IPS-18c (cell line): ENCODE data around the gene PLEKHG3.

ENCODE experiments used
- H3K4me3 ChIP-seq: 2 replicates; pipeline ENCODE4 v1.7.0; 2013; ENCODE audit warnings: low read depth, mild to moderate bottlenecking, low read length, moderate library complexity; ENCODE audit not compliant: insufficient read depth
- H3K9me3 ChIP-seq: one replicate; pipeline ENCODE4 v1.6.1; 2013; ENCODE audit warnings: mild to moderate bottlenecking, low read length, moderate library complexity; ENCODE audit not compliant: control insufficient read depth, insufficient read depth

The PLEKHG3 gene

DNA sequence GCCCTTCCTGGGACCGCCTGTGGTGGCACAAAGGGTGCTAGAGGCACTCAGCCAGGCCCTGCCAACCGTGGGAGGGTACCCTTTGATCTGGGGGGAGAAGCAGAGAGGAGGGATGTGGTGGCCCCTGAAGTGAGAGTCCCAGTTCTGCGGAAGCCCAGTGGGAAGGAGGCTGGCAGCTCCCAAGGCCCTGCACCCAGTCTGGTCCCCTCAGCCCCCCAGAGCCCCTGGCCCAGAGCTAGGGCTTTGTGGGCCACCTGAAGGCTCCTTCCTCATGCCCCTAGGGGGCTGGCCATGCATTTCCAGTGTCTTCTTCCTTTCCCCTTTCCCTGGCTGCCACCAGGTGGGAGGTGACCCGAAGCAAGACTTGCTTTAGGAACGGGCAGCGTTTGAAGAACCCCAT is 44.3 kb downstream of the PLEKHG3 start:
- Histone ChIP-seq H3K9me3 (no peaks in the 10 kb centered on the region), H3K4me3 (no peak overlapping the region)

DNA sequence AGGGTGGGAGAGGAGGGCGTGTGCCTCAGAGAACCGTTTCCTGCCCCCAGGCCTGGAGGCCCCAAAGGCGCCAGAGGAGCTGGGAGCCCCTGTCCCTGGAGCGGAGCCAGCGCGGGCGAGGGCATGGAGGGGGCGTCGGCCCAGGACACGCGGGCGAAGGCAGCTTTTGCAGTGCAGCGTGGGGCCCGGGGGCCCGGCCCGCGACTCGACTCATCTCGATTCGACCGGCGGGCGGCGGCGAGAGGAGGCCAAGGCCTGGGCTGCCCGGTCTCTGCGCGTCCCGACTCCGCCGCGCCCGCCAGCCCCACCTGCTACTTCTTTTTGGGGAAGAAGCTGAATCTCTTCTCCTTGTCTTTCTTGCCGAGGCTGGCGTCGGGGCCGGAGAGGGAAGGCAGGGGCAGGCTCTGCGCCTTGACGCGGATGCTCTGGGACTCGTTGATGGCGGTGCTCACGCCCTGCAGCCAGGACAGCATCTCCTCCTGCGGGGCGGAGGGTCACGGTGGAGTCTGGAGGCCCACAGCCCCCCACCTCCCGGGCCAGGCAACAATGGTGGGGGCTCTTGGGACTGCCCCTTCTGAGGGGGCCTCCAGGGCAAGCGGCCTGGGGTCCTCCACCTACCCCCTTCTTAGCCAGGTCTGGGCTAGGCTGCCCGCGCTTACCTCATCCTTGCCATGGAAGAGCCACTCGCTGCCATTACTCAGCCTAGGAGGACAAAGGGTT is 44.9 kb downstream of the PLEKHG3 start:
- H3K9me3 ChIP-seq = no peaks in the 10 kb centered on the region
- H3K4me3 ChIP-seq = no peak overlapping the region

DNA sequence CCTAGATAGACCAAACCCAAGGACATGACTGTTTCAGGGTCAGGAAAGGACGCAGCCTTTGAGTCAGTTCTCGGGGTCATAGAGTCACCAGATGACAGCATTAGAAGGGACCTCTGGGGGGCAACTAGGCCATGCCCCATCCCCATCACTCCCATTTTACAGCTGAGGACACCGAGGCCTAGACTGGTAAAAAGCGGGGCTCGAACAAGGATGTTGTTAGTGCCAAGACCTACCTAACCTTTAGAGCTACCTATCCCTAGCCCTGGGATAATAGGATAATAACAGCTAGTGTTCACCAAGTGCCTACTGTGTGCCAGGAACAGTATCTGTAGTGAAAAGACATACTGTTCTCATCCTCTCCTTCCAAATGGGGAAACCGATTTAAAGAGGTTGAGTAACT is 48.7 kb downstream of the PLEKHG3 start:
- Histone ChIP-seq H3K9me3 (no peaks in the 10 kb centered on the region), H3K4me3 (no peak overlapping the region)

DNA sequence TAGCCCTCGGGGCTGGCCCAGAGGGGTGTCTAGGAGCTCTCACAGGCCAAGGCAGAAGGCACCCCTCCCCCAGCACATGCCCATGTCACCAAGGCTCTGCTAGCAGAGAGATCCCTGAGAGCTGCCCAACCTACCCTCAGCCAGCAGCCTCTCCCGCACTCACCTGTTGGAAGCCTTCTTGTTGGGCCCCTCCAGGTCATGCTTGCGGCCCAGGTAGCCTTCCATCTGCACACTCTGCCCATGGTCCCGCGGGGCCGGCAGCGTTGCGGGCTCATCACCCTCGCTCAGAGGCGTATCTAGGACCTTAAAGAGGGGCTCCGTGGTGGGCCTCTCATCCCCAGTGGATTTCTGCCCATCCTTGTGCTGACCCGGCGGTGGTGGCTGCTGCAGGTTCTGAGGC is 49.1 kb downstream of the PLEKHG3 start:
- Histone ChIP-seq H3K4me3 (no peak overlapping the region), H3K9me3 (no peaks in the 10 kb centered on the region)

DNA sequence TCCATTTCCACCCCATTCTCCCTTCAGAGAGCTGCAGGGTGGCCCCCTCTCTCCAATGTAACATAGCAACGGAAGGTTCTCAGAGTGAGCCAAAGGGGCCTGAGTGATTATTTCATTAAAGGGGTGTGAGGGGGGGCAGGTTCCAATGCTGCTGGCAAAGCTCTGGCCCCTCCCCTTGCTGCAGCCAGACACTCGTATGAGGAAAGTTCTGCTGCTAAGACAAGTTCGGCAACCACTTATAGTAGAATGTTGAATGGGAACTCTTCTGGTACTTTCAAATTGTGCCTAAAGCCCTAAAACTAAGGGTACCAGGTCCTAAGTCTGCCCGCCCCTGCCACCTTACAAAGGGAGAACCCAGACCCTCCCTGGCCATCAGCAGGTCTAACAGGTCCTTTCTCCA is 49.8 kb downstream of the PLEKHG3 start:
- no peaks in the 10 kb centered on the region for H3K9me3 ChIP-seq
- H3K4me3 ChIP-seq = no peak overlapping the region

DNA sequence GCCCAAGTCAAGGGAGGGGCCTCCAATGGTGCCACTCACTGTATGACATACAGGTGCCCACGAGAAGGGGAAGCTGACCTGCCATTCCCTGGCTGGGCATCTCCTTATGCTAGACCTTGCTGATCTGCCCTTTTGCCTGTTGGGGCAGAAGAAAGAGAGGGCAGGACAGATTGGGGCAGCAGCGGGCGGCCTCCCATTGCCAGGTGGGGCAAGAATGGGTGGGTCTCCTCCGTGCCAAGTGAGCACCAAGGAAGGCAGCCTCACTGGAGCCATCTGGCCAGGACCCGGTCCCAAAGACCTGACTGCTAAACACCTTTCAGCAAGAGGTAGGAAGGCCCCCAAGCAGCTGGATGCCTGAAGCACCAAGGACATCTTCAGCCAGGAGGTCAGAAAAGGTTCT is 50.5 kb downstream of the PLEKHG3 start:
- Histone ChIP-seq H3K9me3 (no peaks in the 10 kb centered on the region), H3K4me3 (no peak overlapping the region)

DNA sequence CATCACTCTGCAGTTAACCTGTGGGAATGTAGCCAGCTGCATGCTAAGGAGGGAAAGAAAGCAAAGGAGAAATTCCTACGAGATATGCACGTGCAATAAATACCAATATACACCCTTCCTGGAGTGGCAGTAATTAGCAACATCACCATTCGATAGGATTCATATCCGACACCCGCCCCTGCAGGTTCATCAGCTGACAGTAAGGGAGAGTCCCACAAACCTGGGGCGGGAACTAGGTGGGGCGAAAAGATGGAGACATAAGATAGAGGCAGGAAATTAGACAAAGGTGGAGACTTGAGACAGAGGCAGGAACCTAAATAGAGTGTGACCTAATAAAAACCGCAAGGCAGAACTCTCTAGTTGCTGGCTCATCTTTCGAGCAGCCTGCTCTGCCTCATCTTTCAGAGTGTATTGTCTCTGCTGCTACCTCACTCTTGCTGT is 51.6 kb downstream of the PLEKHG3 start:
- Histone ChIP-seq H3K9me3 (no peaks in the 10 kb centered on the region), H3K4me3 (no peak overlapping the region)

DNA sequence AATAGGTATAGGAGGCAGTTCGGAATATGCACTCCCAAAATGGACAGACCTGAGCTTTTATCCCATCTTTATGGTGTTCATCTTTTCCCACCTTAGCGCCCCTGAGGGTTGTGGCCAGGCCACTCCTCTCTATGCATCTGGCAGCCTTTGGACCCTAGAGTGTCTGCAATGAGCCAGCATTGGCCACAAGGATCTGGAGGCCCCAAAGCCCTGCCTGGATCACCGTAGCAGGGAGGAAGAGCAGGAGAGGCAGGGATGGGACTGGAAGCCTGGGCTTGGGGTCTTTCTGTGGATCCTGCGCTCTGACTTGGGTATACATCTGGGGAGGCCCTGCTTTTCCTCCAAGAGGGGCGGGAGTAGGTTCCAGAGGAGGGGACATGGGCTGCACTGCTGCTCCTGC is 52.5 kb downstream of the PLEKHG3 start:
- no peaks in the 10 kb centered on the region for H3K9me3 ChIP-seq
- H3K4me3 ChIP-seq = no peak overlapping the region

DNA sequence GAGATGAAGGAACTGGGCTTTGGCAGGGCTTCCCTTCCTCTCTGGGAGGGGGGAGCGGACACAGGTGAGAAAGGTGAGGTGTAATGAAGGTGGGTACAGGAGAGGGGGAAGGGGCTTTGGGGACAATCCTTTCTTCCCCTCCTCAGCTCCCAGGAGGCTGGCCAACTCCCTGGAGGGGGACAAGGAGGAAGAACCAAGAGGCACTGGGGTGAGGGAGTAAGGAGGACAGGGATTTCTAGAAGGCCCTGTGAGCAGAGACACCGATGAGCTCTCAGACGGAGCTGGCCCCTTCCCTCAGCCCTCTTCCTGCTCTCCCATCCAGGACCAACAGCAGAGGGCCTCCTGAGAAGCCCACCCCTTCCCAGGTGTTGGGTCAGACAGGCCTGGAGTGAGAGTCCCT is 53.4 kb downstream of the PLEKHG3 start:
- Histone ChIP-seq H3K4me3 (no peak overlapping the region), H3K9me3 (no peaks in the 10 kb centered on the region)

DNA sequence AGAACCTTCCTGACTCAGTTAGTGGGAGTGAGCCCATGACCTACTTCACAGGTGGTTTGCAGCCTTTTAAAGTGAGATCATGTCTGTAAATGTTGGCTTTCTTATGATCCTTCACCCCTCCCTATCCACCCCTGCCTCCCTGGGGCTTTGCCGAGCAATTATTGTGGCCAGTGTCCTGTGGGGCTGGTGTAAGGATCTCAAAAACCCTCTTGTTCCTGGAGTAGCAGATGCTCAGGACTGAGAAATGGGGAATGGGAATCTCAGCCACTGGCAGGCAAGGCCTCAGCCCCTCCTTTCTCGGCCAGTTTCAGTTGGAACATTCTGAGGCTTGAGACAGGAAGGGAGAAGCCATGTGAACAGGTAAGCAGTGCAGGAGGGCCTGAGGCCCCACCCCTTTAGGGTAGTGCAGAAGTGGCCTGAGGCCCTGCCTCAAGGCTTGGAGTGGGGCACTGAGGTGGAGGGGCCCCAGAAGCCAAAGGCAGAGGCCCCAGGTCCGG is 53.8 kb downstream of the PLEKHG3 start:
- Histone ChIP-seq H3K9me3 (no peaks in the 10 kb centered on the region), H3K4me3 (no peak overlapping the region)

DNA sequence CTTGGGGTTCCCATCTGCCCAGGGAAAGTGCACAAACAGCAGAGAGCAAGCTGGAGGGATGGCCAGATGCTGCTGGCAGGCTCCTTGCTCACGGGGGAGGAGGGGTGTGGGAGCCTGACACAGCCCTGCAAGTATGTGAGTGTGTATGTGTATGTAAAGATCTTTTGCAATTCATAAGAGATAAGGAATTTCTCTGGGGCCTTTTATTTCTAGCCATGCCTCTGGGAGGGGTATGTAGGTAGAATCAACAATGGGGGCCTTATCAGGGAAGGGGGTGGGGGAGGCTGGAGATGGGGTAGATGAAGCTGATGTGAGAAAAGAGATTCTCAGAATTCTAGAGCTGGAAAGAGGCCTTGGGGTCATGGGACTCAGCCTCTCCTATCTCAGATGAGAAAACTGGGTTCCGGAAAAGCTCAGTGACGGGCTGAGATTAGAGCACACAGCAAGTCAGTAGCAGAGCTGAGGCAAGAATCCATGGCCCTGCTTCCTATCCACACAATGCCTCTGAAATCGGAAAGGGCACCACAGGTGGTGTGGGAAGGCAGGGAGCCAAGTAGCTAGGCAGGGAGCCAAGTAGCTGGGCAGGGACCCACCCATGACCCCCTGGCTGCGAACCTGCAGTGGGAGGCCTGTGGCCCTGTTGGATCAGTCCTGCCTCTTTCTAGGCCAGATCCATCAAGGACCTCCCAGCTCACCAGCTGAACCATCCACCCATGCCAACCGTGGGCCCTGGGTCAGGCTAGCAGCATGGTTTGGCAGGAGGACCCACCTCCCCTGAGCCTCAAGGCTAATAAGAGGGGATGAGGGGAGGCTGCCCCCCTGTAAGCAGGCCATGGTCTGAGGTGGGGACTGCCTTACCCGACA is 54.7 kb downstream of the PLEKHG3 start:
- no peak overlapping the region for H3K4me3 ChIP-seq

DNA sequence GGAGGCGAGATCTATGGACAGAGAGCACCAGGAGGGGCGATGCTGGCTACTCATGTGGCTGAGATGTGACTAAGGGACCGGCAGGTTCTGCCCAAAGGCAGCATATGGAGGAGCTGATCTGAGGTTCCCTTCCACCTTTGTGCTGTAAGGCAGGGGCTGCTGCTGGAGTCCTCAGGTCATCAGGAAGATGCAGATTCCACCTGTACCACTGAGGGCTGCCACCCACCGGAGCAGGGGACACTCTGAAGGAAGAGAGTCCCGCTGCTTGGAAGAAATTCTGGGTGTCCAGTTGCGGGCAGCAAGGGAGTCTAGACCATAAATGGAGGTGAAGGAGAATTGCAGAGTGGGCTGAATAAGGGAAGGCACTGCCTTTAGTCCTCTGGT is 55.3 kb downstream of the PLEKHG3 start:
- Histone ChIP-seq H3K9me3 (no peaks in the 10 kb centered on the region), H3K4me3 (no peak overlapping the region)

More for the DNA sequence above, 54.7 kb downstream of the PLEKHG3 start:
- no peaks in the 10 kb centered on the region for H3K9me3 ChIP-seq

DNA sequence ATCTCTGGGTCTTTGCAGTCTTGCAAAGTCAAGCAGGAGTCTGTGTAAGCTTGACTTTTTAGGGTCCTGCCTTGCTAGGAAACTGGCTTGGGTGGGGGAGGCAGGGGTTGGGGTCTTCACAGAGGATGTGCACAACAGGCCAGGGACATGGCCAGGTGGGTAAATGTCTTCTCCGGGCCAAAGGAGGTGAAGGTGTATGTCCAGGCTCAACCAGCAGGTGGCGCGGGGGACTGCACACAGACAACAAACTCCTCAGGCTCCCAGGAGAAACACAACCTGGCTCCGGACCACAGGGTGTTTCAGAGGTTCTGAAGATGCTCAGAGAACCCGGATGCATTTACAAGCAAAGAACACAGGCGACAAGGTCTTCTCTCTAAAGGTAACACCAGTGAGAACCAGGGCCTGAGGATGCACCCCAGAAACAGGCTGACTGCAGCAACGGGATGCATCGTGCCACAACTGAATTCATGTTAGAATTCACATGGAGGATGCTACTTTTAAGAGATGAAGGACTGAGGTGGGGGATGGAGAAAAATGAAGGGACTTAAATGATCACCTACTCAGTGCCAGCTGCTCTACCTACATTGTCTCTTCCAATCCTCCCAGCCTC is 56.0 kb downstream of the PLEKHG3 start:
- no peak overlapping the region for H3K4me3 ChIP-seq
- H3K9me3 ChIP-seq = no peaks in the 10 kb centered on the region

DNA sequence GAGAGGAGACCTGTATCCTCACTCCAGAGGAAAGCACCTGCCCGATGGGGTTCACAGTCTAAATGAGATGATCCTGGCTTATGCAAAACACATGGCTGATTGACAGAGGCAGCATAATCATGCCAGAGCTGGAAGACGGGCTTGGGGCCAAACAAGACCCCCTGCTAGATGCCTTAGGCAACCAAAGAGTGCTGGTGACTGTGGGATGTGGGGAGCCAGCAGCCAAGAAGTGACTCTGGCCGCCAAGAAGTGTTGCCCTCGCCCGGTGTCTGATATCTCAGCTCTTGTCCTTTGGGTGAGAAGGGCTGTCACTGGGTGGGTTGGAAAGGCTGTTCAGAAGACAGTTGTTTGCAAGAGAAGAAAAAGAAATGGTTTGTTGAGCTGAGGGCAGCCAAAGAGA is 56.7 kb downstream of the PLEKHG3 start:
- Histone ChIP-seq H3K4me3 (no peak overlapping the region), H3K9me3 (no peaks in the 10 kb centered on the region)

DNA sequence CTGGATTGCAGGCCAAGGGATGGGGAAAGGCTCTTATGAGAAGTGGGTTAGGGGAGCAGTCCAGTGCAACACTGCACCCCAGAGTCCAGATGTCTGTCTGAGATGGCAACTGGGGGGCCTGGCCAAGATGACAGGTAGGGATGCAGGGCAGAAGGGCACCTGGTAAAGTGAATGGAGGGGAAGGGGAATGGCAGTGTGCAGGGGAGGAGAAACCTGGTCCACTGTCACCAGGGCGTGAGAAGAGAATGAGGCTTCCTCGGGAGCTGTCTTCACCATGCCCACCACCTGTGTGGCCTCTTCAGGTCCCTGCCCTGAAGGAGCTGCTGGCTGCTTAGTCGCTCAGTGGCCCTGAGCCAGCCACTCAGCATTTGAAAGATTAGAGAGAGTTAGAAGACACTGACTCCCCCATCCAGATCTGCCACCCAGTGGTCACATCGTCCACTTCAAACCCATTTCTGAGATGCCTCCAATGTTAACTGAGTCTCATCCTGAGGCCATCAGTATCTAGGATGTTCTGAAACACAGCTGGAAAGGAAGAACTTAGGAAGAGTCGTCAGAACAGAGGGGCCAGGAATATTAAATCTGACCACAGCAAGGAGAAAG is 57.3 kb downstream of the PLEKHG3 start:
- no peak overlapping the region for H3K4me3 ChIP-seq
- H3K9me3 ChIP-seq = no peaks in the 10 kb centered on the region

DNA sequence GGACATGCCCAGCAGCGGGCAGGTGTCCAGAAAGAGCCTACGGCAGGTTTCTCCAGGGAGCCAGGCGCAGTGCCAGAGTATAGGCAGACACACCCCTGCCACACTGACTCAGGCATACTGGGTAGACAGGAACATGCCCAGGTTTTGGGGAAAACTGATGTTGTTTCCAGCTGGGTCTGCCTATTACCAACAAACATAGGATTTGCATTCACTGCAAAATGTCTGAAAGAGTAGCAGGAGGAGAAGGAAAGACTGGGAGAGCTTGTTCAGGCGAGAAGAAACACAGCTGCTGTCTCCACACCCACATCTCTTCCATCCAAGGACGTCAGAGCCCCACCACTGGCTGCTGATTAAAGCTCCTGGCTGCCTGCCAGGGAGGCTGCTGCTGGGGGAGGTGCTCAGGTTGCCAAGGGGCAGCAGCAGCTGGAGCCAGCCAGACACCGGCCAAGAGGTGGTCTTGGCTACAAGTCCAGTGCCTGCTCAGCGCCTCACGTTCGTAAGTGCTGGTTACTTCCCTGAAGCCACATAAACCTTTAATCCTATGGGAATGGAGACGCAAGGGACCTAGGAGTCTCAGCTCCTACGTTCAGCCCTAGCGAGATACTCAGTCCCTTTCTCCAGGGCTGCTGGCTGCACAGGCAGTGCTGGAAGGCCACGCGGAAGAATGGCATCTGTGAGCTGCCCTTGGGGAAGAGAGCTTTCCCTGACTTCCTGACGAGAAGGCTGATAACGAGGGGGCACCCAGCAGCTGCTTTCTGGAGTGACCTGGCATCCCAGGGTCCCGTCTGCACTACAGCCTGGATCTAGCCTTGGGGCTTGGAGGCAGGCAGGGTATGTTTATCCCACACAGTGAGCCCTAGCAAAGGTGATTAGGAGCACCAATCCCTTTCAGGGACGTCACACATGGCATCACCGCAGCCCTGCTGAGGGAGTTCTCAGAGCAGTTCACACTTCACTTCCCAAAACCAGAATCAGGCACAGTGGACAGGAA is 58.1 kb downstream of the PLEKHG3 start:
- H3K4me3 ChIP-seq = no peak overlapping the region
- no peaks in the 10 kb centered on the region for H3K9me3 ChIP-seq
